ENCODE results near the gene LRRC3.
"Not testable (repeated sequence)": the region's sequence is repeated elsewhere in the genome, so short reads cannot be mapped to it uniquely, and the experiment has no call there.

LRRC3 gene

DNA sequence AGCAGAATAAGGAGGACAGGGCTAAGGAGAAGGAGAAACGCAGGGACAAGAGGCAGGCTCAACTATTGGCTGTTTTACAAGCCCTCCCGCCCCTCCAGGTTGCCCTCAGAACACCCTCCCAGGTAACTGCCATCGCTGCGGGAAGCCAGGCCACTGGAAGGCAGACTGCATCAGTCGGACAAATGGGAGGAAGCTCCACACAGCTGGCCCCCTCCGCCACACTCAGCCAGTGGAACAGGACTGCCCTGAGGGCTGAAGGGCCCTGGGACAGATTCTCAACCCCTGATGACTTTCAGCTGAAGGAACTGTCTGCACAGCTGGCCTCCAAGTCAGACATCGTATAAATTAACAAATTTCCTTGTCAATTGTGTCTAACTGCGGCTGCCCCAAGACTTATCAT lies 21.8 kb downstream of the LRRC3 start:
- H3K27ac ChIP-seq: no peak overlapping the region
- TF ChIP-seq, protein P1, sequence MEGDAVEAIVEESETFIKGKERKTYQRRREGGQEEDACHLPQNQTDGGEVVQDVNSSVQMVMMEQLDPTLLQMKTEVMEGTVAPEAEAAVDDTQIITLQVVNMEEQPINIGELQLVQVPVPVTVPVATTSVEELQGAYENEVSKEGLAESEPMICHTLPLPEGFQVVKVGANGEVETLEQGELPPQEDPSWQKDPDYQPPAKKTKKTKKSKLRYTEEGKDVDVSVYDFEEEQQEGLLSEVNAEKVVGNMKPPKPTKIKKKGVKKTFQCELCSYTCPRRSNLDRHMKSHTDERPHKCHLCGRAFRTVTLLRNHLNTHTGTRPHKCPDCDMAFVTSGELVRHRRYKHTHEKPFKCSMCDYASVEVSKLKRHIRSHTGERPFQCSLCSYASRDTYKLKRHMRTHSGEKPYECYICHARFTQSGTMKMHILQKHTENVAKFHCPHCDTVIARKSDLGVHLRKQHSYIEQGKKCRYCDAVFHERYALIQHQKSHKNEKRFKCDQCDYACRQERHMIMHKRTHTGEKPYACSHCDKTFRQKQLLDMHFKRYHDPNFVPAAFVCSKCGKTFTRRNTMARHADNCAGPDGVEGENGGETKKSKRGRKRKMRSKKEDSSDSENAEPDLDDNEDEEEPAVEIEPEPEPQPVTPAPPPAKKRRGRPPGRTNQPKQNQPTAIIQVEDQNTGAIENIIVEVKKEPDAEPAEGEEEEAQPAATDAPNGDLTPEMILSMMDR (IDR thresholded peaks at IDR 0.05): no peak

DNA sequence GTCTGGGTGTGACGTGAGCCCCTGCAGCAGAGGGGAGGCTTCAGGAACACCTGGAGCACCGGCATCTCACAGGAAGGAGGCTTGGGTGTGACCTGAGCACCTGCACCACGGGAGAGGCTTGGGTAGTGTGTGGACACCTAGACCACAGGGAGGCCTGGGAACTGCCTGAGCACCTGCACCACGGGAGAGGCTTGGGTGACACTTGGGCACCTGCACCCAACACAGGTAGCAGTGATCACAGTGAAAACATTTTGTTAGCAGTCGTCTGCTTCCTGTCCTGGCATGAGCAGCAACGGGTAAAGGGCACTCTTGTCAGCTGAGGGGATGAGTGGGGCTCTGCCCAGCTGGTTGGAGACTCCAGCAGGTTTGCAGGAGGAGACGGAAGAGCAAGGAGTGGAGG lies 22.4 kb downstream of the LRRC3 start:
- TF ChIP-seq, protein P1 (IDR thresholded peaks at IDR 0.05): no peak
- Histone ChIP-seq H3K4me1 (no peaks in the 10 kb centered on the region), H3K4me2 (ENCODE audit: low read length) (no peak overlapping the region), H3K79me2 (no peaks in the 10 kb centered on the region), H3K27me3 (ENCODE audit: control insufficient read depth, insufficient read depth, low read length) (no peaks in the 10 kb centered on the region), H3K27ac (no peak overlapping the region), H3K9me3 (ENCODE audit: control insufficient read depth, low read length) (no peaks in the 10 kb centered on the region), H2AFZ (no peak overlapping the region), H3K4me3 (ENCODE audit: low read depth, low read length) (no peak overlapping the region), H3K36me3 (ENCODE audit: control insufficient read depth, insufficient read depth, low read length) (no peaks in the 10 kb centered on the region), H3K9ac (no peak overlapping the region)

More for the DNA sequence above, 21.8 kb downstream of the LRRC3 start:
- H3K9me3 ChIP-seq (ENCODE audit: control insufficient read depth, low read length): no peaks in the 10 kb centered on the region
- H3K9ac ChIP-seq: no peak overlapping the region
- H2AFZ ChIP-seq: no peak overlapping the region
- H3K4me3 ChIP-seq (ENCODE audit: low read depth, low read length): no peak overlapping the region
- H3K27me3 ChIP-seq (ENCODE audit: control insufficient read depth, insufficient read depth, low read length): no peaks in the 10 kb centered on the region
- H3K36me3 ChIP-seq (ENCODE audit: control insufficient read depth, insufficient read depth, low read length): no peaks in the 10 kb centered on the region
- no peak overlapping the region for H3K4me2 ChIP-seq (ENCODE audit: low read length)
- H3K79me2 ChIP-seq: no peaks in the 10 kb centered on the region
- H3K4me1 ChIP-seq: no peaks in the 10 kb centered on the region

DNA sequence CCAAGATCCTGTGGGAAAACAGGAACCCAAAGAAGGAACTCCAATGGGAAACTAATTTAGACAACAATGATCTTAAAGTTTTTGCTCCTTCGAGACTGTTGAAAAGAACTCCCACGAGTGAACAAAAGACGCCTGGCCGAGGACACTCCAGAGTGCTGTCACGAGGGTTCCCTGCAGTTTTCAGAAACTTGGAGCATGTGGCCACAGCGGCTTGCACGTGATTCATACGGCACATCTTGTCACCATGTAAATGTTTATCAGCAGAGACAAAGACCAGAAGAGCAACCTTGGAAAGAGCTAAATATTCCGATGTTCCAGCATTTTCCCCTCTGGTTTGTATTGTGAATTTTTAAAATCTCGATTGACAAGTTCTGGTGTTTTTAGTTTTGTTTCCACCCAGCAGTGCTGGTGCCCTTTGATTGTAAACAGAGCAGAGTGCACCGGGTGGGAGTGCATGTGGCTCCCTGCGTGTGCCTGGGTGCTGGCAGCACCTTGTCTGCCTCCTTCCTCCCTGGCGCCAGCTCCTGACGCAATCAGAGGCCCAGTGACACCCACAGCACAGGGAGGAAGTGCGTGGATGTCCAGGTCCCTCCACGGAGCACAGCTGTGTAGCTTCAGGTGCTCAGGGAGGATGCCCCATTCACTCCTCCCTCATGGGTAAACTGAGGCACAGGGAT lies 23.0 kb downstream of the LRRC3 start:
- Histone ChIP-seq H2AFZ (no peak overlapping the region), H3K27ac (no peak overlapping the region)

DNA sequence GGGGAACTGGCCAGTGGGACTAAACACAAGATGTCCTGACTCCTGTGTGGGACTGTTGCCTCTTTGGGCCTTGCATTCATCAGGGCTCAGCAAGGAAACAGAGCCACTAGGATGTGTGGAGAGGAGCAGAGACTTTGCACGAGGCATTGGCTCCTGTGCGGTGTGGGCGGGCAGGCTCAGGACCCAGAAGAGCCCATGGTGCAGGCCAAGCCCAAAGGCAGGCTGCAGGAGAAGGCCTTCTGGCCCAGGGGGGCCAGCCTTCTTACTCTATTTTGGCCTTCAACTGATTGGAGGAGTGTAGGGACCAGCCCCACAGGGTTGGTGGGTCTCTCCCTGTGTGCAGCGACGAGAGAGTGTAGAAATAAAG lies 23.5 kb downstream of the LRRC3 start:
- H3K4me2 ChIP-seq (ENCODE audit: low read length): no peak overlapping the region
- H3K9ac ChIP-seq: no peak overlapping the region
- no peaks in the 10 kb centered on the region for H3K36me3 ChIP-seq (ENCODE audit: control insufficient read depth, insufficient read depth, low read length)
- H3K4me1 ChIP-seq: no peaks in the 10 kb centered on the region
- no peak overlapping the region for H3K4me3 ChIP-seq (ENCODE audit: low read depth, low read length)
- TF ChIP-seq, protein P1 (IDR thresholded peaks at IDR 0.05): no peak
- H3K27me3 ChIP-seq (ENCODE audit: control insufficient read depth, insufficient read depth, low read length): no peaks in the 10 kb centered on the region
- no peaks in the 10 kb centered on the region for H3K79me2 ChIP-seq
- H3K9me3 ChIP-seq (ENCODE audit: control insufficient read depth, low read length): no peaks in the 10 kb centered on the region
- no peak overlapping the region for H3K27ac ChIP-seq
- H2AFZ ChIP-seq: no peak overlapping the region

More for the DNA sequence above, 23.0 kb downstream of the LRRC3 start:
- Histone ChIP-seq H3K36me3 (ENCODE audit: control insufficient read depth, insufficient read depth, low read length) (no peaks in the 10 kb centered on the region), H3K79me2 (no peaks in the 10 kb centered on the region), H3K4me3 (ENCODE audit: low read depth, low read length) (no peak overlapping the region), H3K4me2 (ENCODE audit: low read length) (no peak overlapping the region), H3K9ac (no peak overlapping the region), H3K9me3 (ENCODE audit: control insufficient read depth, low read length) (no peaks in the 10 kb centered on the region), H3K4me1 (no peaks in the 10 kb centered on the region), H3K27me3 (ENCODE audit: control insufficient read depth, insufficient read depth, low read length) (no peaks in the 10 kb centered on the region)
- TF ChIP-seq, protein P1 (IDR thresholded peaks at IDR 0.05): no peak

DNA sequence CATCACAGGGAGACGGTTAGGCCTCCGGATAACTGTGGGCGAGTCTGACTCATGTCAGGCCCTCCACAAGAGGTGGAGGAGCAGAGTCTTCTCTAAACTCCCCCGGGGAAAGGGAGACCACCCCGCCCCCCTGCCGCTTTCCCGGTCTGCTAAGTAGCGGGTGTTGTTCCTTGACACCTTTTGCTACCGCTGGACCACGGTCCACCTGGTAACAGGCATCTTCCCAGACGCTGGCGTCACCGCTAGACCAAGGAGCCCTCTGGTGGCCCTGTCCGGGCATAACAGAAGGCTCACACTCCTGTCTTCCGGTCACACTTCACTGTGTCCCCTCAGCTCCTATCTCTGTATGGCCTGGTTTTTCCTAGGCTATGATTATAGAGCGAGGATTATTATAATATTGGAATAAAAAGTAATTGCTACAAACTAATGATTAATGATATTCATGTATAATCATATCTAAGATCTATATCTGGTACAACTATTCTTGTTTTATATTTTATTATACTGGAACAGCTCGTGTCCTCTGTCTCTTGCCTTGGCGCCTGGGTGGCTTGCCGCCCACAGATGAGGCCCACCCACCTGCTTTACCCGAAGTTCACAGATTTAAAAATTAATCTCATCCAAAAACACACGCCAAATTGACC lies 24.4 kb downstream of the LRRC3 start:
- not testable (repeated sequence) for H3K27me3 ChIP-seq (ENCODE audit: control insufficient read depth, insufficient read depth, low read length); H3K9ac ChIP-seq; H3K9me3 ChIP-seq (ENCODE audit: control insufficient read depth, low read length); H3K4me3 ChIP-seq (ENCODE audit: low read depth, low read length); H2AFZ ChIP-seq; H3K36me3 ChIP-seq (ENCODE audit: control insufficient read depth, insufficient read depth, low read length); H3K4me2 ChIP-seq (ENCODE audit: low read length); H3K79me2 ChIP-seq; H3K4me1 ChIP-seq; H3K27ac ChIP-seq
- TF ChIP-seq, protein P1 (IDR thresholded peaks at IDR 0.05): peak; percentile 39

Measured in parathyroid adenoma (tissue), 2 donors.